ENCODE data around the gene AGXT2. TPM values are rescaled to one million over a fixed set of nuclear protein-coding genes. Genes with fewer than 3 reads are reported as not detected.

The AGXT2 gene
- total RNA-seq, 1 experiment from 2014 or later: not detected

- ATAC-seq (no peak), DNase-seq (ENCODE audit: low read depth, low spot score) (no peak)
- ChIA-PET RAD21 (ENCODE audit: low non-redundant PET in 1 of 2, low total read pairs in 2 of 2, uncharacterized antibody in 2 of 2, unreplicated experiment in 2 of 2) (no interaction called here), POLR2A (no interaction called here), CTCF (interaction anchor here (1.3 kb wide), 1 partner anchor 9 kb away, joined by 3 read pairs; no protein-coding TSS in a partner anchor)
- no peaks in the 10 kb centered on the region for H3K4me1 ChIP-seq (ENCODE audit: control insufficient read depth in 1 of 2, insufficient read depth in 2 of 2, low read length in 2 of 2)
- intact Hi-C loops (cut with micrococcal nuclease): no loop called here
- no peak overlapping the region for H3K4me3 ChIP-seq (replicated peaks in 1 of 2; ENCODE audit: low read depth in 1 of 2, low read length in 2 of 2)
- no peak overlapping the region for H3K27ac ChIP-seq (ENCODE audit: low read depth, low read length)
- H4K20me1 ChIP-seq (ENCODE audit: insufficient read depth): no peaks in the 10 kb centered on the region
- no peaks in the 10 kb centered on the region for H3K79me2 ChIP-seq (ENCODE audit: insufficient read depth, low read length)
- TF ChIP-seq JUND (IDR thresholded peaks at IDR 0.05): no peak
- no peak for TF ChIP-seq POLR2A (IDR thresholded peaks at IDR 0.05; ENCODE audit: borderline replicate concordance, extremely low read depth, insufficient read depth, insufficient read length)
- no peak for TF ChIP-seq ATF3 (IDR thresholded peaks at IDR 0.05)
- no peaks in the 10 kb centered on the region for H3K36me3 ChIP-seq (ENCODE audit: control insufficient read depth in 1 of 2, insufficient read depth in 2 of 2, low read length in 2 of 2)
- H3K9me3 ChIP-seq (ENCODE audit: control insufficient read depth in 1 of 2, insufficient read depth in 1 of 2, low read depth in 1 of 2, low read length in 2 of 2): no peaks in the 10 kb centered on the region
- no peak overlapping the region for H2AFZ ChIP-seq (ENCODE audit: low read depth, low read length, poor library complexity, severe bottlenecking)
- no peaks in the 10 kb centered on the region for H3K9me2 ChIP-seq (ENCODE audit: insufficient read depth)
- peaks cover 10% of the 10 kb centered on the region; the same call in 1 of the 2 replicates for H3K27me3 ChIP-seq (ENCODE audit: insufficient read depth, low read length)
- H3K4me2 ChIP-seq (ENCODE audit: low read length): no peak overlapping the region
- BruUV-seq (replicated peaks): no TSS peak
- no peak overlapping the region for H3K9ac ChIP-seq (ENCODE audit: low read length)
Observed at GRCh38 chr5:35012365-35012764, 35.4 kb downstream of the AGXT2 start.

- Histone ChIP-seq H3K9me3 (ENCODE audit: control insufficient read depth in 1 of 2, insufficient read depth in 1 of 2, low read depth in 1 of 2, low read length in 2 of 2) (no peaks in the 10 kb centered on the region), H3K4me2 (ENCODE audit: low read length) (no peak overlapping the region), H3K36me3 (ENCODE audit: control insufficient read depth in 1 of 2, insufficient read depth in 2 of 2, low read length in 2 of 2) (no peaks in the 10 kb centered on the region), H3K9ac (ENCODE audit: low read length) (no peak overlapping the region), H3K79me2 (ENCODE audit: insufficient read depth, low read length) (no peaks in the 10 kb centered on the region), H3K4me1 (ENCODE audit: control insufficient read depth in 1 of 2, insufficient read depth in 2 of 2, low read length in 2 of 2) (no peaks in the 10 kb centered on the region), H3K9me2 (ENCODE audit: insufficient read depth) (no peaks in the 10 kb centered on the region), H2AFZ (ENCODE audit: low read depth, low read length, poor library complexity, severe bottlenecking) (no peak overlapping the region), H4K20me1 (ENCODE audit: insufficient read depth) (no peaks in the 10 kb centered on the region), H3K27ac (ENCODE audit: low read depth, low read length) (no peak overlapping the region), H3K4me3 (replicated peaks in 1 of 2; ENCODE audit: low read depth in 1 of 2, low read length in 2 of 2) (no peak overlapping the region), H3K27me3 (ENCODE audit: insufficient read depth, low read length) (peaks cover 10% of the 10 kb centered on the region; the same call in 1 of the 2 replicates)
- CTCF ChIA-PET: no interaction called here
- RAD21 ChIA-PET (ENCODE audit: low non-redundant PET in 1 of 2, low total read pairs in 2 of 2, uncharacterized antibody in 2 of 2, unreplicated experiment in 2 of 2): no interaction called here
- no peak for ATAC-seq
- POLR2A ChIA-PET: no interaction called here
- intact Hi-C loops (cut with micrococcal nuclease): no loop called here
- BruUV-seq (replicated peaks): no TSS peak
- TF ChIP-seq EZH2 (IDR thresholded peaks at IDR 0.05) (no peak), ELF1 (IDR thresholded peaks at IDR 0.05; ENCODE audit: borderline replicate concordance, low read depth) (no peak), FOSL1 (IDR thresholded peaks at IDR 0.05; ENCODE audit: low read depth) (no peak)
- no peak for DNase-seq (ENCODE audit: low read depth, low spot score)
Observed at GRCh38 chr5:35010676-35011075, 37.1 kb downstream of the AGXT2 start.

Measured in HCT116 (cell line).